ENCODE measurements around the gene ADD3.

The ADD3 gene

DNA sequence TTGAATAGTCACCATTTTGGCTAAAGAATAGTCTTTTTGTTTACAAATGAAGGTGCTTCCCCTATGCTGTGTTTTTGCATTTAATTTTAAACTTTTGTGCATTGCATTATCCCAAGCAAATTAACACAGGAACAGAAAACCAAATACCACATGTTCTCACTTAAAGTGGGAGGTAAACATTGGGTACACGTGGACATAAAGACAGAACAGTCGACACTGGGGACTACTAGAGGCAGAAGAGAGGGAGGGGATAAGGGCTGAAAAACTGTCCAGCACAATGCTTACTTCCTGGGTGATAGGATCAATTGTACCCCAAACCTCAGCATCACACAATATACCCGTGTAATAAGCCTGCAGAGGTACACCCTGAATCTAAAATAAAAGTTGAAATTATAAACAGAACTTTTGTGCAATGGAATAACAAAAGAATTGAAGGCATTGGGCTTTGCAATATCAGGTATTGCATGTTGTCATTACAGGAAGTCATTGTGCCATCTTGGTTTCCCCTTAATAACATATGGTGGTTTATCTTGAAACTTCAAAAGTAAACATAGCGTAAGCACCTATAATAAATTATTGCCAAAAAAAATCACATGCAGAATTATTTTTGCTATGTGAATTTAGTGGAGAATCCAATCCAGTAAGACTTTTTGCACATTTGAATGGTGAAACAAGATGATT is 16.1 kb downstream of the ADD3 start:
- H3K27ac ChIP-seq, result no peak overlapping the region
- H3K9me3 ChIP-seq (ENCODE audit: severe bottlenecking), result no peaks in the 10 kb centered on the region
- TF ChIP-seq, protein P1, sequence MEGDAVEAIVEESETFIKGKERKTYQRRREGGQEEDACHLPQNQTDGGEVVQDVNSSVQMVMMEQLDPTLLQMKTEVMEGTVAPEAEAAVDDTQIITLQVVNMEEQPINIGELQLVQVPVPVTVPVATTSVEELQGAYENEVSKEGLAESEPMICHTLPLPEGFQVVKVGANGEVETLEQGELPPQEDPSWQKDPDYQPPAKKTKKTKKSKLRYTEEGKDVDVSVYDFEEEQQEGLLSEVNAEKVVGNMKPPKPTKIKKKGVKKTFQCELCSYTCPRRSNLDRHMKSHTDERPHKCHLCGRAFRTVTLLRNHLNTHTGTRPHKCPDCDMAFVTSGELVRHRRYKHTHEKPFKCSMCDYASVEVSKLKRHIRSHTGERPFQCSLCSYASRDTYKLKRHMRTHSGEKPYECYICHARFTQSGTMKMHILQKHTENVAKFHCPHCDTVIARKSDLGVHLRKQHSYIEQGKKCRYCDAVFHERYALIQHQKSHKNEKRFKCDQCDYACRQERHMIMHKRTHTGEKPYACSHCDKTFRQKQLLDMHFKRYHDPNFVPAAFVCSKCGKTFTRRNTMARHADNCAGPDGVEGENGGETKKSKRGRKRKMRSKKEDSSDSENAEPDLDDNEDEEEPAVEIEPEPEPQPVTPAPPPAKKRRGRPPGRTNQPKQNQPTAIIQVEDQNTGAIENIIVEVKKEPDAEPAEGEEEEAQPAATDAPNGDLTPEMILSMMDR (IDR thresholded peaks at IDR 0.05; ENCODE audit: low read depth, low read length), result no peak
- H3K36me3 ChIP-seq, result no peaks in the 10 kb centered on the region
- no peak overlapping the region for H3K4me3 ChIP-seq (ENCODE audit: low read depth, low read length)
- H3K27me3 ChIP-seq (ENCODE audit: insufficient read depth, low read depth, severe bottlenecking), result no peaks in the 10 kb centered on the region
- no peak for DNase-seq

GRCh38 chr10:110029450-110029849 is 21.7 kb downstream of the ADD3 start:
- TF ChIP-seq, protein P1 (IDR thresholded peaks at IDR 0.05; ENCODE audit: low read depth, low read length), result no peak
- H3K36me3 ChIP-seq, result no peaks in the 10 kb centered on the region; the same call in 1 of the 2 replicates
- no peak overlapping the region for H3K27ac ChIP-seq
- no peaks in the 10 kb centered on the region for H3K27me3 ChIP-seq (ENCODE audit: insufficient read depth, low read depth, severe bottlenecking)
- H3K4me3 ChIP-seq (ENCODE audit: low read depth, low read length), result no peak overlapping the region
- DNase-seq, result no peak
- no peaks in the 10 kb centered on the region for H3K9me3 ChIP-seq (ENCODE audit: severe bottlenecking)

- TF ChIP-seq, protein P1 (IDR thresholded peaks at IDR 0.05; ENCODE audit: low read depth, low read length), result no peak
- Histone ChIP-seq H3K27me3 (ENCODE audit: insufficient read depth, low read depth, severe bottlenecking) (no peaks in the 10 kb centered on the region), H3K4me3 (ENCODE audit: low read depth, low read length) (no peak overlapping the region), H3K27ac (no peak overlapping the region), H3K9me3 (ENCODE audit: severe bottlenecking) (no peaks in the 10 kb centered on the region), H3K36me3 (peaks cover 7% of the 10 kb centered on the region)
- no peak for DNase-seq
Observed at GRCh38 chr10:110032801-110033700, 25.3 kb downstream of the ADD3 start.

GRCh38 chr10:110033701-110034235 is 26.0 kb downstream of the ADD3 start:
- no peaks in the 10 kb centered on the region for H3K9me3 ChIP-seq (ENCODE audit: severe bottlenecking)
- peaks cover 7% of the 10 kb centered on the region for H3K36me3 ChIP-seq
- TF ChIP-seq, protein P1 (IDR thresholded peaks at IDR 0.05; ENCODE audit: low read depth, low read length), result no peak
- H3K27me3 ChIP-seq (ENCODE audit: insufficient read depth, low read depth, severe bottlenecking), result no peaks in the 10 kb centered on the region
- no peak for DNase-seq
- no peak overlapping the region for H3K27ac ChIP-seq
- no peak overlapping the region for H3K4me3 ChIP-seq (ENCODE audit: low read depth, low read length)

DNA sequence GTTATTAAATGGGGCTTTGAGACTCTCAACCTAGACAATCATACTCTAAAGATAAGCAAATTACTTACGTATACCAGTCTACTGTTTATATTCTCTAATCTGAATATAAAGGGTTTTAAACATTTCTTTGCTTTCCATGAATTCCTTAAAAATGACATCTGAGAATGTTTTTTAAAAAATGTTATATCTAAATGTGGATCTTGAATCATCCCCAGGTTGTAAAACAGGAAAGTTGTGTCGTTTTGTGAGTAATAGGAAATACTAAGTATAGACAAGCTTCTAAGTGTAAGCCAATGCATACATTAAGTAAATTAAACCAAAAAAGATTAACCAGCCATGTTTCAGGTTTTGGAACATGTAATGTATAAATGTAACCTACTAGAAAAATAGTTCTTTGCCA is 26.8 kb downstream of the ADD3 start:
- Histone ChIP-seq H3K27ac (no peak overlapping the region), H3K4me3 (ENCODE audit: low read depth, low read length) (no peak overlapping the region), H3K27me3 (ENCODE audit: insufficient read depth, low read depth, severe bottlenecking) (no peaks in the 10 kb centered on the region), H3K9me3 (ENCODE audit: severe bottlenecking) (no peaks in the 10 kb centered on the region), H3K36me3 (peaks cover 7% of the 10 kb centered on the region)
- no peak for DNase-seq
- TF ChIP-seq, protein P1 (IDR thresholded peaks at IDR 0.05; ENCODE audit: low read depth, low read length), result no peak
